GM19438 (cell line): ENCODE data around the gene CDH23.

Source experiments
- ATAC-seq: cut with Tn5 transposase; IDR thresholded peaks from one replicate; pipeline ENCODE4 v1.9.1; 2021; ENCODE audit warnings: low read depth; ENCODE audit not compliant: unreplicated experiment

The CDH23 gene

DNA sequence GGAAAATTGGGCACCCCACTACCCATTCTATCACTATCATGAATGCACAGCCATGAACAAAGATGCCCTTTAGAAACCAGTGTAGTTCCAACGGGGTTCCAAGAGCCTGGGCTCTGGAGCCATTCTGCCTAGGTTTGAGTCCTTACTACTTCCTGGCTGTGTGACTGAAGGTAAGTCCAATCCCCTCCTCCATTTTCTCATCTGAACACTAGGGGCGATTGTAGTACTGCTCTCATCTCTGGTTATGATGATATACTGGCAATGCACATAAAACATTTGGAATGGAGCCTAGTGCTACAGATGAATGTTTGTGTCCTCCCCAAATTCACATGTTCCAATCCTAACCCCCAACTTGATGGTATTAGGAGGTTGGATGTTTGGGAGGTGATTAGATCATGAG is 28.1 kb upstream of the CDH23 start:
- no peak for ATAC-seq

DNA sequence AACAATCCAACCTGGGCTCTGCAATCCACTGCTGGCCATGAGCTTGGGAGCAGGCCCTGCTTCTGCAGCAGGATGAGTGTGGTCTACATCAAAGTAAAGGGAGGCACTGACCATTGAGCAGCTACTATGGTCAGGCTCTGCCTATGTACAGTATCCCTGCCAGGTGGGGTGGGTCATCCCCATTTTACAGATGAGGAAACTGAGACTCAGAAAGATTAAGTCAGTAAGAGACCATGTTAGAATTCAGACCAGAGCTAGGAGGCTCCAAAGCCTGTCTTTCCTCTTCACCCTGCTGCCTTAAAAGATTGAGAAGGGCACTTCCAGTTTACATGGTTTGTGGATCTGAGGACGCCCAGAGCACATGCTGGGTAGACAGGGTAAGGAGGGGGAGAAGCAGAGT is 27.1 kb upstream of the CDH23 start:
- no peak for ATAC-seq

DNA sequence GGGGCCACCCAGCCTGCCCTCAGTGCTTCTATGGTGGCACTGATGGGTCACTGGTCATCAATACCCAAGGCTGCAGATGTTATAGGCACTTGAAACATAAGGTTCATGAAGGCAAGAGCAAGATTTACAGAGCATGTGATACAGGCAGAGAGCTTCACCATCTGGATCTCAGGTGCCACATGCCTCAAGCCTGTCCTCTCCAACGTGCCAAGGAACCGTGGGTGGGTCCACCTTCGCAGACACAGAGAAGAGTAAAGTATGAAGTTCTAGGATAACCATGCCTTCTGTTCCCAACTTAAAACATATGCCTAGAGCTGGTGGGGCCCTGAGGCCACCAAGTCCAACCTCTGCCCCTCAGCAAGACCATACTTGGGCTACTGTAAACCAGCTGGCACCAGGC is 26.7 kb upstream of the CDH23 start:
- ATAC-seq, result no peak

DNA sequence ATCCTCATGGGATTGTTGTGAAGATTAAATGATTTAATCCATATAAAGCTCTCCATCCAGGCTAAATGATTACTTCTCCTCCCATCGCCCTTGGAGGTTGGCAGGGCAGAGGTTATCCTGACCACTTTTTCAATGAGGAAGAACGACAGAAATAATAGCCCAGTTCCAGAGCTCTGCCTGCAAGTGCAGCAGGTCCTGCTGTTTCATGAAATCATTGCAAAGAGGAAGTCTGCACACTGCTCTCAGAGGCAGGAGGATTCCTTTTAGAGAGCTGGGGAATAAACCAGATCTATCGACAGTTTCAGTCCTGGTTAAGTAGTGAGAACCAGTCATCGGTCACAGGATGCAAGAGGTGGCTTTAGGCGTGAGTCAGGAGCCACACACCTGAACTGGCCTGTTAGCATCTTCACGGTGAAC is 25.0 kb upstream of the CDH23 start:
- peak; percentile 47 for ATAC-seq

DNA sequence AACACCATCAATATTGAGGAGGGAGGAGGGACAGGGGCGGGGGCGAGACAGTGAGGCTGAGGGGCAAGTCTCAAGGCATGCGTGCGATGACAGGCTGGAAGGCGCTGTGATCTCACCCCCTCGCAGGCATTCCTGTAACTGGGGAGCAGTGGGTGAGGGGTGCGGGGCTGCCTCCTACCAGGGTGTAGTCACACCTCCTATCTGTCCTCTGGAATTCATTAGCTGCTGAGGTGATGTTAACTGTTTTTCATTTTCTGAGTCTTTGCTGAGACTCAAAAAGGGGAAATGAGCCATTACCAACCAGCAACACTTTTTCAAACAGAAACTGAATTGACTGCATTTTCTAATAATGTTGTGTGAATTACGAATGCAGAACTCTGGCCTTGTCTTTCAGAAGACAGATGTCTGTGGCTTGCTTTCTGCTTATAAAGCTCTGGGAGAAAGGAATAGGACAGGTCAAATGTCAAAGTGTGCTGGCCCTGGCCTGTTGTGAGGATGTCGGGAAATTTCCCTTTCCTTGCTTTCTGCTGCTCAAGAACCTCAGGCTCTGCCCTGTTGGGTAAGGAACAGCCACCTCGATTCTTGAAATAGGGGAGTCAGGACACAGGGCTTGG is 23.7 kb upstream of the CDH23 start:
- ATAC-seq, result no peak

DNA sequence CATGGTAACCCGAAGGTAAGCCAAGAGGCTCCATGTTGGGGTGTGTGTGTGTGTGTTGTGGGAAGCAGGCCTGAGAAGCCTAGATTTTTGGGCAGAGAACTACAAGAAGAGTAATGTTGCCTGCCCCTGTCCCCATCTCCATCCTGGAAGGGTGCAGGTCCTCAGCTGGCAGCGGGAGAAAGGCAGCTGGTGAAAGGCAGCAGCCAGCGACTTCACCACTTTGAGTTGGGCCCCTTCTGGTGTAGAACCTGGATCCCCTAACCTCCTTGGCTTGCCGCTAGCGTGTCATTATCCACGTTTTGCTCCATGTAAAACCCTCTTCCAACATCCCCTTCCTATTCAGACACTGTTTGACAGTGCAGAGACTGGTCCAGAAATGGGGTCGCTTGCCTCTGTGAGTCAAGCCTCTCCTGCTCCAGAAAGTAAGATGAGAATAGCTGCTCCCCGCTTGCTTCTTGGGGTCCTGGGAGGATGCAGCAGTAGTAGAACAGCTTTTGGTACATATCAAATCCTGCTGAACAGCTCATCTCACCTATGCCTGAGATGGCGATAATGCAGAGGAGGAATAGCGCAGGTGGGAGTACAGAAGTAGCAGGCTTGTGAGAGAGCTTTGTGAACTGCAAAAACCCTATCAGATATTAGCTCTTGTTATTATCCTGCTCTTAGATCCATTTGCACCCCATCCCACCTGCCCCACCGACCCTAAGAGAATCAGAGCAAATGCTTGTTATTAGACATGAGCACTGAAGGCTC is 22.1 kb upstream of the CDH23 start:
- no peak for ATAC-seq

DNA sequence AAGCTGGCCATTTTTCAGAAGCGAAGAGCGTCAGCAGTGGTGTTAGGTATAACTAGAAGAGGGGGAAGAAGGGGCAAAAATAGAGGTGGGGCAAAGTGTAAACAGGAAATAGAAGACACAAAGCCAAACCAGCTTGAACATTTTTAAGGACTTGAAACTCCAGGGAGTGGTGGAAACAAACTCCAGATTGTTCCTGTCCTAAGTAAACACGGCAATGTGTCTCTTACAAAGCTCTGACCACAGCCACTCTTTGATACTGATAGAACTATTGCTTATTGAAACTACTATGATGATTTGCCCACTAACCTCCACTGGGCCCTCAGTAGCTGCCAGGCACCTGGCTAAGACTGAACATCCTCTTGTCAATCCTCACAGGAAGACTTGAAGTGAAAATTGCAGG is 20.8 kb upstream of the CDH23 start:
- no peak for ATAC-seq

DNA sequence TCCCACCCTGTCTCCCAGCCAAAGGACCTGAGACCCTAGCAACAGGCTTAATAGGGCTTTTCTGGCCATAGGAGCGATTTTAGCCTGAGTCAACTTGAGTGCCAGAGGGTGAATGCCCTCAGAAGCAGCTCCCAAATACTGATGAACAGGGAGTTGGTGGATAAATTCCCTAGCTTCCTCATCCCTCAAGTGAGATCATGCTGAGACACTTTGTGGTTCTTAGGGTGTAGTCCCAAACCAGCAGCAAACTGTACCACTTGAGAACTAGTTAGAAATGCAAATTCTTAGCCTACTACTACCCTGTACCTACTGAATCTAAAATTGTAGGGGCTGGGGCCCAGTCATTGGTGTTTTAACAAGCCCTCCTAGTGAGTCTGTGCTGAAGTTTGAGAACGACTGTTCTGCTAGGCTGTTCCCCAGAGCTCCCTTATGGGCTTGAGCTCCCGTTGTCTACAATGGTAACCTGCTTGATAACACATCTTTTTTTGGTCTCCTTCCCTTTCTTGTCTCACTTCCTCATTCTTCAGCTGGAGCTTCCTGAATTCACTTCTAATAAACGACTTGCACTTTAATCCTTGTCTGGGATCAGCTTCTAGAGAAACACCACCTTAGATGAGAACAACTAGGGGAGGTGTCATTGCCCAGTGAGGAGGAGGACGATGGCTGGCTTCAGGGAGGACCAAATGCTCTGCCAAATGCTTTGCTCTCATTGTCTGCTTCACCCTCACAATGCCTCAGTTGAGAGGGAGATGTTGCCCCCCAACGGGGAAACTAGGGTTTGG is 18.2 kb upstream of the CDH23 start:
- ATAC-seq, result no peak

DNA sequence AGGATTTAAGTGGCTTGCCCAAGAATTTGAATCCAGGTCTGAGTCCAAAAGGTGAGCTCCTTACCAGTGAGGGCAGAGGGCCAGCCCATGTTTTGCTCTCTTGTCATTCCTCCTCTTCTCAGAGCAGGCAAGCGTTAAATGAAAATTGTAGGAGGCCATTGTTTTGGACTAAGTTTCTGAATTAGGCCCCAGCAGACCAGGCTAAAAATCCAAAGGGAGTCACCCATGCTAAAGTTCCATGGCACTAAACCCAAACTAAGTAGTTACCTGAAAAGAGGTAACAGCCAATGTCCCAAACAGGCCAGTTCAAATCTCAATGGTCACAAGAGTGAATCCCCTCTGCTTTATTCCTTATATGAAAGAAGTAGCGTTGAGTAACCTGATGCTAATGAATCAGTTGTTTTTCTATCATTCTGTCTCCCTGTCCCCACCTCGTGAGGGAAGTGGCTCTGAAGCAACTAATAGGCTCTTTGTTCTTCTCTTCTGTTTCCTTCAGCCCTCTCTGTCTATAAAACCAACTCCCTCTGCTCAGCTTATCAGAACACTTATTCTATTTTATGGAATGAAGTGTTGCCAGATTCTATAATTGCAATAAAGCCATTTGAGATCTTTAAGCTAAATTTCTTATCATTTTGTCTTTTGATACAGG is 17.5 kb upstream of the CDH23 start:
- ATAC-seq, result no peak

DNA sequence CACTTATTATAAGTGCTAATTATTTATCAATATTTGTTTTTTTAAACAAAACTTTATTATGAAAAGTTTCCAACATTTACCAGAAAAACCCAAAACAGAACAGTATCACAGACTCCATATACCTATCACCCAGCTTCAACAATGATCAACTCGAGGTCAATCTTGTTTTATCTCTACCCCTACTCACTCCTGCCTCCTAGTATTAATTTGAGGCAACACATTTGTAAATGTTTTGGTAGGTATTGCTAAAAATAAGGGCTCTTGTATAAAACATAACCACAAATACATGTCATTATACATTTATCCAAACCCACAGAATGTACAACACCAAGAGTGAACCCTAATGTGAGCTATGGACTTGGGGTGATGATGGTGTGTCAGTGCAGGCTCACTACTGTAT is 15.9 kb upstream of the CDH23 start:
- ATAC-seq, result no peak

DNA sequence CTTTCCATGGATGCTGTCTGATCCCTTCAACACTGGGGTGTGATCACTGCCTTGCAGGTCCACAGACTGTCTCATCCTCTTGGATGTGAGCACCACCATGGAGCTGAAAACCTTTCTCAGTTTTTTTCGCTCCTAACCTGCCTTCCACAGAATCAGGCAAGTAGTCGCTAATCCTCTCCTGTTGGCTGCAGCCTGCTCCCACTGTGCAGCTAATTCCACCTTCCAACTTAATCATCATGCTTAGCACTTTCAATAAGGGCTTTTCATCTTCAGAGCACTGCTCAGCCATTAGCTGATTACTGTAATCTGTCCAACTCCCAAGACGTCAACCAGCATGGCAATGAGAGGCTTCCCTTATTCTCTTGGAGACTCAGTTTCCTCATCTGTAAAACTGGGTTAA is 15.1 kb upstream of the CDH23 start:
- no peak for ATAC-seq

DNA sequence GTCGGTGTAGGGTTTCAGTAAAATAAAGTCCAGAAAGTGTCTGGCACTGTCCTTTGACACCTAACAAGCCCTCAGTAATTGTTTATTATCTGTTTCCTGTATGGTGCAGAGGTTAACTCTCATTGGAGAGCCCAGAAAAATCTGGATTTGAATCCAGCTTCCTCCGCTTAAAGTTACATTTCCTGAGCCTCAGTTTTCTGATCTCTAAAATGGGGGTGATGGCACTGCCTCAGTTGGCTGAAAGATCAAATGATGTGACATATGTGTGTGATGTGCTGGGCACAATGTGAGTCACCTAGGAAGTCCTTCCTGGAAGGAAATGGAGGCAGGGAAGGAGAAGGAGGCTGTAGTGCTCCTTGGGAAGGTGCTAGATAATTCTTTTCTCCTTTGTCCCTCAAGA is 14.7 kb upstream of the CDH23 start:
- no peak for ATAC-seq

DNA sequence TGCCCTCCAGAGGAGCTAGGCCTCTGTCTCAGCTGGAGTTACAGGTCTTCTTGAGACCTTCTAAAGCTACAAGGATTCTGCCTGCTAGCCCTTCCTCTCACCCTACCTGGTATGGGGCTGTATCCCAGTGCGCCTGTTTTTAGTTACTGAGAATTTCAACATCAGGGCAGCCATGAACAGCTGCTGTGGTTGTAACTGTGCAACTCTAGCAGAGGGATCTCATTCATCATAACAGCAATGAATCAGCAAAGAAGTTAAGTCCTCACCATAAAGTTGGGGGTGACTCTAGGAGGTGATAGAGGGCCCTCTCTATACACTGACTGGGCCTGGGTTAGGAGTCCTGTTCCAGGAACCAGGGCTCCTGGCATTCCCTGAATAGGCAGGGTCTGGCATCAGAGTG is 14.0 kb upstream of the CDH23 start:
- no peak for ATAC-seq

DNA sequence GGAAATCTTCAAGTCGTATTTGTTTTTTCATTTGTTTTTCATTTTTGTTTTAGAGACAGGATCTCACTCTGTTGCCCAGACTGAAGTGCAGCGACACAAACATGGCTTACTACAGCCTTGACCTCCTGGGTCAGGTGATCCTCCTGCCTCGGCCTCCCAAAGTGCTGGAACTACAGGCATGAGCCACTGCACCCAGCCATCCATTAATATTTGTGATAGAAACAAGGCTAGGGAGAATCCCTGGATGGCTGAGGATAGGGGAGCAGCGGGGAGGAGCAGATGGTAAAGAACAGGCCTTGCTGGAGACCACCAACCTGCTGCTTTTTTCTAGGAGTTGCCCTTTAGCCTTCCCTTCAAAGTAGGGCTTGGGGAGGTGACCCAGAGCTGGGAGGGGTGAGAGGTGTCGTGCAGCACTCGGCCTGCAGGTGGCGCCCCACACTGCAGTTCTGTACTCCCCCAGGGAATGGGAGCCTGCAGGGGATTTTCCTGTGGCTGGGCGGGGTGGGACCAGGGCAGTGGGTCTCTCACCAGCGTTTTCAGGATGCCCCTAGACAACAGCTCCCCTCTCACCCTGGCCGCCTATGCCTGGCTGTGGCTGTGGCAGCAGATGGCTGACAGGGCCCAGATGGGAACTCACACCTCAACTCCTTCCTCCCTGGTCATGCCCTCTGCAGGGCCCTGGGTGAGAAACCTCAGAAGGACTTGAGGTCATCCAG is 12.6 kb upstream of the CDH23 start:
- no peak for ATAC-seq

DNA sequence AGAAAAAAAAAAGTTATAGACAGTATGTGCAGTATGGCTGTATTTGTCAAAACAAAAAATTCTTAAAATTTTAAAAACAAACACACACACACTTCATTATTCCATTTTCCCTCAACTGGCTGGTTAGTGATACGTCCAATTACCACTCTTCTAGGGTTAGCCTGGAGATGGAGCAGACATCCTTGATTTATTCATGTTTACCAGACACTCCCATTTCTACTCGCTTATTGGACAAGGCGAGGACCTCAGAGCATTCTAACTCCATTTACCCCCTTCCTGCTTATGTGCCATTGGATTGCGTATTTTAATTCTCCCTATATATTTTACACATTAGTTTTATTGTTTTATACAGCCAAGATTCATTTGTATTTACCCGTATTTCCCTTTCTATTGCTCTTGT is 8.5 kb upstream of the CDH23 start:
- no peak for ATAC-seq

DNA sequence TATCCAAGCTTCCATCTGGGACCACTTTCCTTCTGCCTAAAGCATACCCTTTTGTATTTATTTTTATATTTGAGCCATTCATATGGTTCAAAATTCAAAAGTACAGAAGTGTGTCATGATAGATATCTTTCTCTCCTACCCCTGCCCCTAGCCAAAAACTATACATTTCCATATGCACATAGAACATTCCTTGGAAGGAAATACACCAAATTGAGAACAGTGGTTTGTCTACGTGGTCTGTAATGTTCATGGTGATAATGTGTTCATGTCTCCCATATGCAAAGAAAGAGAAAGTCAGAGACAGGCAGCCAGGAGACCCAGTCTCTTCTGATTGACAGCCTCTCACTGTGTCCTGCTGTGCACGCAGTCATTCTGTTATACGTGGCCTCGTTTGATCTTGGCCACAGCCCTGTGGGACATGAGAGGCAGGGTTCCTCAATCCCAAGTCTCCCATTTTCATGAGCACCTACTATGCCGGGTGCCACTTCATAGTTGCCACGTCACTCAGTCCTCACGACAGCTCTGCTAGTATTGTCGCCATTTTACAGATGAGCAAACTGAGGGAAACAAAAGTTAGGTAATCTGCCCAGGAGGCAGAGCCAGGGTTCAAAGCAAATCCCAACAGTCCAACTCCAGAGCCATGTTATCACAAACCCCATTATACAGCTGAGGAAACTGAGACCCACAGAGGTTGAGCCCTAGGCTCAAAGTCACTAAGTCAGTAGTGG is 8.0 kb upstream of the CDH23 start:
- ATAC-seq, result no peak

DNA sequence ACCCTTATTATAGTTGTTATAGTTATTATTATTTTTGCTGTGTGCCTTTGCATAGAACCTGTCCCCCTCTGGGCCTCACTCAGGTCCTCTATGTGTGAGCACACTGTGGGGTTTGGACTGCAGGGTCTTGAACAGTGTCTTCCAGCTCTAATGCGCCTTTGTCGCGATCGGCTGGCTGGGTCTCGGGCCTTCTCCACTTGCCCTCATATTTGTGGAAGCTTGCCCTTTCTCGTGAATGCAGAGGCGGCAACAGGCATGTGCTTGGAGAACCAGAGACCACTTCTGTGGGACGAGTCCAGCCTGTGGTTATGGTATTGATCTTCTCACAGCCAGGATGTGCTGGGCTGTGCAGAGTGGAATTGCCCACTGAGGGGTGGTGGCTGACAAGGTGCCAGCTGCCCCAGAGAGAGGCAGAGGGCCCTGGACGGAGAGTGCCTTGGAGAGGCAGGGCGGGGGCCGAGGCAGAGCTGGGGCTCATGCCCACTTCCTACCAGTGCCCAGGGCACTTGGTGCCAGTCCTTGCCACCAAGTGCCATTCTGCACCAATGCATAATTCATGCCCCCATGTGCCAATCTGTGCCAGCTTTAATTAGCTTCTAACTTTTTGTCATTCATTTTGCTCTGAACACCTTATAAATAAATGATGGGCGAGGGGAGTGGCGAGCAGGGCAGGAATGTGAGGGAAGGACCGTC is 6.8 kb upstream of the CDH23 start:
- no peak for ATAC-seq

DNA sequence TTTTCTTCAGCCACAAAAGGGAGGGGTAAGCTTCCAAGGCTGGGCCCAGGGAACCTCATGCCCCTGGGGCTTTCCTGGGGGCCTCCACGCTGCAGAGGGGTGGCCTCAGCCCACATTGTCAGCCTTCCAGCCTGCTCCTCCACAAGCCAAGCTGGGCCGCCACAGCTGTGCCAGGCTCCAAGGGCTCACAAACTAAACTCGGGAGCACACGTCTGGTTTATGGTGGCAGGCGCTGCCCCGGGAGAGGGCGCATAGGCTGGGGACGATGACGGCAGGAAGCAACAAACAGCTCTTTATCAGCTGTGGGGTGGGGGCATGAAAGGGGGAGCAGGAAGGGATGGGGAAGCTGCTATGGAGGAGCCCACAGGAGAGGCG is 6.3 kb upstream of the CDH23 start:
- no peak for ATAC-seq

DNA sequence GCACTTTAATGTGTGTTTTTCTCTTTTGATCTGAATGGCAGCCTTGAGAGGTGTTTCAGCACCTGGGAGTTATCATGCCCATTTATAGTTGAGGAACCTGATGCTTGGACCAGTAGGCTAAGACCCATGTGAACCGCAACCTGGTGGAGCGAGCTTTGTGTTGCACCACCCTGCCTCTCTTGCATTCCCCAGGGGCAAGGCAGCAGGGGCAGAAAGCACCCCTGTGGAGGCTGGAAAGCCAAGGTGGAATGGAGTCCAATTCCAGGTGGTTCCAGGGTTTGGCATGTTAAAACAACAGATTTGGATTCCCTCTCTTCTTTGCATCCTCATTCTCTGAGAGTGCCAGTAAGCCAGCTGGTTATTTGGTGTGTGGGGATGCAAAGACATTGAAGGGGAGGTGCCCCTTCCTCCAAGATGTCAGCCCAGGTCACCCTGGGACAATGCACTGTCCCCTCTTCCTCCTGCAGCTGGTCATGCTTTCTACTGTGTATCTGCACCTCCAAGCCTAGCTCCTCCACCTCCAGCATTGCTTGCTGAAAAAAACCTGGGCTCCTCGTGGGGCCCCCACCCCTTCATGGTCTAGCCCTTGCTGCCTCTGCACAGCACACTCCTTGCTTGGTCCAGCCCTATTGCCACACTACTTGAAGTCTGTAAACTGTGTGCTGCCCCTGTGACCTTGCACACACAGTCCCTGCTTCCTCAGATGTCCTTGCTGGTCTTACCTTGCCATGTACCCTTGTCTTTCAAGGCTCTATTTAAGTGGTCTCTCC is 5.6 kb upstream of the CDH23 start:
- no peak for ATAC-seq
